Gastroesophageal sphincter (tissue), 3 donors: ENCODE data around the gene KIAA0040.

ENCODE experiments used
- EP300 ChIP-seq: sonication (generic); formaldehyde crosslinking; IDR thresholded peaks from one replicate; pipeline ENCODE4 v1.6.1; 2017; ENCODE audit warnings: antibody characterized with exemption, mild to moderate bottlenecking
- POLR2A ChIP-seq, 2 donors: fragments of 450-650 bp; IDR thresholded peaks; one replicate each; pipeline ENCODE4 v1.6.1; 2017; ENCODE audit warnings: antibody characterized with exemption in 2 of 2, mild to moderate bottlenecking in 2 of 2, moderate library complexity in 1 of 2
- TF ChIP-seq, protein P1 (sequence below), 4 experiments: fragments of 200-600 bp in 2 of 4; fragments of 450-650 bp in 2 of 4; sonication (generic) in 1 of 4; IDR thresholded peaks; one replicate each; pipeline ENCODE4 v1.5.1; 2017 to 2019; ENCODE audit warnings: antibody characterized with exemption in 4 of 4, mild to moderate bottlenecking in 2 of 4, moderate library complexity in 2 of 4

GRCh38 chr1:175114996-175115395, 77.6 kb downstream of the KIAA0040 start:
- TF ChIP-seq, protein P1, sequence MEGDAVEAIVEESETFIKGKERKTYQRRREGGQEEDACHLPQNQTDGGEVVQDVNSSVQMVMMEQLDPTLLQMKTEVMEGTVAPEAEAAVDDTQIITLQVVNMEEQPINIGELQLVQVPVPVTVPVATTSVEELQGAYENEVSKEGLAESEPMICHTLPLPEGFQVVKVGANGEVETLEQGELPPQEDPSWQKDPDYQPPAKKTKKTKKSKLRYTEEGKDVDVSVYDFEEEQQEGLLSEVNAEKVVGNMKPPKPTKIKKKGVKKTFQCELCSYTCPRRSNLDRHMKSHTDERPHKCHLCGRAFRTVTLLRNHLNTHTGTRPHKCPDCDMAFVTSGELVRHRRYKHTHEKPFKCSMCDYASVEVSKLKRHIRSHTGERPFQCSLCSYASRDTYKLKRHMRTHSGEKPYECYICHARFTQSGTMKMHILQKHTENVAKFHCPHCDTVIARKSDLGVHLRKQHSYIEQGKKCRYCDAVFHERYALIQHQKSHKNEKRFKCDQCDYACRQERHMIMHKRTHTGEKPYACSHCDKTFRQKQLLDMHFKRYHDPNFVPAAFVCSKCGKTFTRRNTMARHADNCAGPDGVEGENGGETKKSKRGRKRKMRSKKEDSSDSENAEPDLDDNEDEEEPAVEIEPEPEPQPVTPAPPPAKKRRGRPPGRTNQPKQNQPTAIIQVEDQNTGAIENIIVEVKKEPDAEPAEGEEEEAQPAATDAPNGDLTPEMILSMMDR (IDR thresholded peaks at IDR 0.05) = no peak
- no peak for TF ChIP-seq POLR2A (IDR thresholded peaks at IDR 0.05)
- no peak for TF ChIP-seq EP300
